NCI-H146 treated with DMSO at 0.1 percent for 48 hours (cell line): Measurements from ENCODE around the gene UGT2B15.
"Not testable (repeated sequence)": the region's sequence is repeated elsewhere in the genome, so short reads cannot be mapped to it uniquely, and the experiment has no call there.

Source experiments
- DNase-seq: peaks from one replicate; lab custom pipeline; 2025; ENCODE audit not compliant: unreplicated experiment; lab: John Stamatoyannopoulos, UW

UGT2B15 gene

DNA sequence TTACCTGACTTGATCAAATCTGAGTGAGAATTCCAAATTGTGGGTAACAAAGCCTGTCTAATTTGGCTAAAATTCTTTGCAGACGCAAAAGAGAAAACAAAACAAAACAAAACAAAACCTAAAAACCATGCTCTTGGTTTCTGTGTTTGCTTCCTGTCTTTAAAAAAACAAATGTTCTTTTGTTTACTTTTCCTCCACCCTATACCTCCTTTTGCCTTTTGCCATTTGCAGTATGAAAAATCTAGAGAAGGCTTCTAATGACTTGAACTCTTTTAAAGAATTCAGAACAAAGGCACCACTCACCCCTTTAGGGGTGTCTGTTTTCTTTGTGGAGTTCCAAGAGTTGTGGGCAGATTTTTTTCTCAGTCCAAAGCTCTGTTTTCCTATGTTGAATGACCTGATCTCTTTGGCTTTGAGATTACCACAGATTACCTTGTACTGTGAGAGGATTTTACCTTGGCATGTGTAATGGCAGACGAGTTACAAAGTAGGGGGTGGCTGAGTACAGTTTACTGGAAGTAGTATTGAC lies 13.9 kb downstream of the UGT2B15 start:
- DNase-seq, result not testable (repeated sequence)

DNA sequence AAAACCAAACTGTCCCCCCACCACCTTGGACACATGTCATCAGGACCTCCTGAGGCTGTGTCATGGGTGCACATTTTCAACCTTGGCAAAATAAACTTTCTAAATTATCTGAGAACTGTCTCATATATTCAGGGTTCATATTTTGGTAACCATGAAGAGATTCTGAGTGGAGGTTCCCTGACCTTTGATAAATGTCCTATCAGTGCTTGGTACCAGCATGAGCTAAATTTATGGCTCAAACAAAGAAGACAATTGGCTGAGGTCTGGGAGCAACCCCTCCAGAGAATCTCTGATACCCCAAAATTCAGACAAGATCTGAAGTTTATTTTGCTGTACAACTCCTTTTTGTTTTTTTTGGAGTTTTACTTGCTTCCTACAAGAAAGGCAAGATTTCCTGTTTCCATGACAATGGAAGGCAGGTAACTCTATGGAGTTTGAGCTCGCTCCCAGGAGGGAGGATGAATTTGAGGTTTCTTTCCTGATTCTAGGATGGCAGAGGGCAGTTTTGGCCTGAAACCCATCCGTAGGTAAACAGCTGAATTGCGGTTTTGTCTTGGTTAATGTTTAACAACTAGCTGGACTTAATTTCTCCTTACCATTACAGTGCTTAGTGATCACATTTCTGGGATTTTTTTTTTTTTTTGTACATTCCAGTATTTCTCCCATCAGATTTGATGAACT lies 14.5 kb downstream of the UGT2B15 start:
- no peak for DNase-seq

DNA sequence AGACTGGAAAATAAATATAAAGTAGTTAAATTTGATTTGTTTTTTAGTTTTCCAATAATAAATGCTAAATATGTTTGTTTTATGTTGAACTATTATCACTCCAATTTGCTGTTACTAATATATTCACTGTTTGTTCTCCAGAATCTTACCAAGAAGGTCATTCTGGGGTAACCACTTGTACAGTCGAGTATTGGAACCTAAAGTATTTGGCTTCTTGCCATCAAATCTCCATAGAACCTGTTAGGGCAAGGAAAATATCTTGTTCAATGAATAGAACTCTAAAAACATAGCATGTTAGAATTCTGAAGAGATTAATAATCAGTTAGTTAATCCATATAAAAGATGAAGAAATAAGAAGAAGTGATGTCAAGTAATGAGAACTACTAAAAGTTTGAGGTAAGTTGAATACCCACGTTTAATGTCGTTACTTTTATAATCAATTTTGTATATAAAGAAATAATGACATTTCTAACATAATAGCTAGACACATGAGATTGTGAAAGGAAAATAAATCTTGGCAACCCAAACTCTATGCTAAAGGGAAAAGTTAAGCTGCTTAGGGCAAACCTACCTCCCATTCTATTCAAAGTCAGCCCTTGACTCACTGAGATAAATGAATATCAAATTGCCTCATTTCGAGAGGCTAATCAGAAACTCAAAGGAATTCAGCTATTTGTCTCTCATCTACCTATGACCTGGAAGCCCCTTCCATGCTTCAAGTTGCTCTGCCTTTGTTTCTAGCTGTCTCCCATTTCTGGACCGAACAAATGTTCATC lies 15.3 kb downstream of the UGT2B15 start:
- no peak for DNase-seq

DNA sequence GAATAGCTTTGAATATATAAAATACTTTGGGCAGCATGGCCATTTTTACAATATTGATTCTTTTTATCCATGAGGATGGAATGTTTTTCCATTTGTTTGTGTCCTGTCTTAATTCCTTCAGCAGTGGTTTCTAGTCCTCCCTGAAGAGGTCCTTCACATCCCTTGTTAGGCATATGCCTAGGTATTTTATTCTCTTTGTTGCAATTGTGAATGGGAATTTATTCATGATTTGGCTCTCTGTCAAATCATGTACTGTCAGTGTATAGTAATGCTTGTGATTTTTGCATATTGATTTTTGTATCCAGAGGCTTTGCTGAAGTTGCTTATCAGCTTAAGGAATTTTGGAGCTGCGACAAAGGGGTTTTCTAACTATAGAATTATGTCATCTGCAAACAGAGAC lies 18.5 kb downstream of the UGT2B15 start:
- no peak for DNase-seq

DNA sequence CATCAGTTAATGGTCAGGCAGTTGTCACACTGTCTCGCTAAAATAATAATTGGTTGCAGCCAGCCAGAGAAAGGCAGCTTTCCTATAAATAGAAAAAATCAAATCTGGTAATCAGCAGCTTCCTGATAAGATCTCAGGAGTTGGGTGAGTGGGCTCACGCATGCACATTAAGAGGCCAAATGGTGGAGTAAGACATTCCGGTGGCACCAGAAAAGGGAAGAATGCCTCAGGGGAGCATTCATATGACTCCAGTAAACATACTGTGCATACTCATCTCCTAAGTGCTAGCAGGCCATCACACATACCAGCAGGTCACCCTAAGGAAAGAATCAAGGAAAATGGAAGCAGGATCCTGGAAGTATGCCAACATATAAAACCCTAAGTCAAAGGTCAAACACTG lies 40.1 kb downstream of the UGT2B15 start:
- no peak for DNase-seq

DNA sequence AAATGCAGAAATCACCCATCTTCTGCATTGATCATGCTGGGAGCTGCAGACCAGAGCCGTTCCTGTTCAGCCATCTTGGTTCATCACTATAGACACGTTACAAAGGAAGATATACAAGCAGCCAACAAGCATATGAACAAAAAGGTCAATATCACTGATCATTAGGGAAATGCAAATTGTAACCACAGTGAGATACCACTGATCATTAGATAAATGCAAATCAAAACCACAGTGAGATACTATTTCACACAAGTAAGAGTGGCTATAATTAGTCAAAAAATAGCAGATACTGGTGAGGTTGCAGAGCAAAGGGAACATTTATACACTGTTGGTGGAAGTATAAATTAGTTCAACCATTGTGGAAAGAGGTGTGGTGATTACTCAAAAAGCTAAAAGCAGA lies 47.7 kb downstream of the UGT2B15 start:
- not testable (repeated sequence) for DNase-seq

DNA sequence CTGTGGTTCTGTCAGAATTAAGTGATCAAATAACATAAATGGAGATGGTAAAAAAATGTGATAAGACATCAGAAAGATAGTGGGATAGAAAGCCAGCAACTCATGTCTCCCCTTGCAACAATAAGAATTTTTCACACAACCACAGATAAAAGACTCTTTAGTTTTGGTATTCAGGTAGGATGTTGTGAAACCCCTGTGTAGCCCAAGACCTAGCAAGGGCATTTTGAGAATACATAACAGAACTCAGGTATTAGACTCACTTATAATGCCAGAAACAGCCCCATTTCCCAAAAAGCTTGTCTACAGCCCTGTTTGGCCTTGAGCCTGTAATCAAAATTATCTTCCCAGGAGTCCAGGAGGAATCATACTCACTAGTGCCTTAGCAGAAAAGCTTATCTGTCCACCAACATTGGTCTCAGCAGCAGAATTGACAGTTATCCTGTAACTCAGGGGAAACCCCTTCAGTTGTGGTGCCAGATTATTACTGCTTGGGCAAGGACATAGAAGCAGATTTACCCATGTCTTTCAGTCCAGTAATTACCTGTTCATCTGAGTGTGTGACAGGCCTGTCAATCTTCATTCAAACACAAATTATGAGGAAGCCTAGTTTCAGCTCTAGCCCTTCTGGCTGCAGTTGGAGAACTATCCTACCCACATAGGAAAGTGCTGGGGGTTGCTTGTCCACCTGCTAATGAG lies 53.3 kb downstream of the UGT2B15 start:
- no peak for DNase-seq

DNA sequence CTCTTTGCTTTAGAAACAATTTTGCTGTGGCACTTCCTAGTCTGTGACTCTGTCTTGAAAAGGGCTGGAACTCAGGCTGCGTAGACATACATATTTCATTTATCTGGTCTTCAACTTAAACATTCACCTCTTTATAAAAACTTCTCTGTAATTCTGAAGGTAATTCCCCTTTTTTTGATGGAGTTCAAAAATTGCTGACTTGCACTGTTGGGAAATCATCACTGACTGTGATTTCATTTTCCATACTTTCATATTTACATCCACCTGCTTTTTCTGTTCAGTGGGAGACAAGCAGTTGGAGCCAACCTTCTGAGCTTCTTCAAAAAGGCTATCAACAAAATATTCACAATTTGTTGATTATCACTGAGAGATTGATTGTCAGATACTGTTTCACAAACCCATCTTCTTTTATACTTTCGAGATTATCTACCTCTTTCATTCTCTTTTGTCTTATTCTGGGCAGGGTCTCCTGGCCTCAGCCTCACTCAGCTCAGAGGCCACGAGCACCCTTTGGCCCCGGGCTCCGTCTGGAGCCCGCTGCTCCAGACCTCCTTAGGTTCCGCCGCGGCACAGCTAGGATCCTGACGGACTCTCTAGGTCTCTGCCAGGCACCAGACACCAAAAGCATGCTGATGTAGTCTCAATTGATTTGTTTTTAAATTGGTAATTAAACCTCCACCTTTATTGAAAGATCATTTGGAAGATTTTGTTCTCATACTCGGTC lies 54.6 kb downstream of the UGT2B15 start:
- no peak for DNase-seq

DNA sequence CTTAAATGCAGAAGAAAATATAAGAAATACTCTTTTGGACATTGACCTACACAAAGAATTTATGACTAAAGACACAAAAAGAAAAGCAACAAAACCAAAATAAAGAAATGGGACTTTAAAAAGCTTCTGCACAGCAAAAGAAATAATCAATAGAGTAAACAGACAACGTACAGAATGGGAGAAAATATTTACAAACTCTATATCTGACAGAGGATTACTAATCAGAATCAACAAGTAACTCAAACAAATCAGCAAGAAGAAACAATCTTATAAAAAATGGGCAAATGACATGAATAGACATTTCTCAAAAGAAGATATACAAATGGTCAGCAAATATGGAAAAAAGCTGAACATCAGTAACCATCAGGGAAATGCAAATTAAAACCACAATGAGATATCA lies 56.7 kb downstream of the UGT2B15 start:
- DNase-seq, result no peak

DNA sequence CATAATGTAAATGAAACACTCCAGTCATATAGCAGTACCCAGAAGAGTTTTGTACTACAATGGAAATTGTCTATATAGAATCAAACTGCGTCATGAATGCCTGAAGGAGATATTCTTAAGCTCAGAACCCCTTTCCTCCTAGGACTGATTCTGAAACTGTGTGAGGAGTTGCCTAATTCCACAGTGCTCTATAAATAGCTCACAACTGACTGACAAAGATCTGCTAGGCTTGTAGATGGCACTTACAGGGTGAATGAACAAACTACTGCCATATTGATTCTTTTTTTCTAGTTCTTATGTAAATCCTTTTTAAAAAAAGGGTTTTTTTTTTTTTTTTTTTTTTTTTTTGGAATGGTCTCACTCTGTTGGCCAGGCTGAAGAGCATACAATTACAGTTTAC lies 64.2 kb downstream of the UGT2B15 start:
- no peak for DNase-seq

DNA sequence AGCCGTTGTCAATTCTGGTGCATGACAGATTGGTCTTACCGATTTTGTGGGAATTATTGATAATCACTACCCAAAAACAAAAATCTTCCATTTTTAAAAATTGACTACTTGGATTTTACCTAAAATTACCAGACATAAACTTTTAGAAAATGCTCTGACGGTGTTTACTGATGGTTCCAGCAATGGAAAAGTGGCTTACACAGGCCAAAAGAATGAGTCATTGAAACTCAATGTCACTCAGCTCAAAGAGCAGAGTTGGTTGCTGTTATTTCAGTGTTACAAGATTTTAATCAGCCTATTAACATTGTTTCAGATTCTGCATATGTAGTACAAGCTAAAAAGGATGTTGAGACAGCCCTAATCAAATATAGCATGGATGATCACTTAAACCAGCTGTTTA lies 71.3 kb downstream of the UGT2B15 start:
- DNase-seq, result no peak

DNA sequence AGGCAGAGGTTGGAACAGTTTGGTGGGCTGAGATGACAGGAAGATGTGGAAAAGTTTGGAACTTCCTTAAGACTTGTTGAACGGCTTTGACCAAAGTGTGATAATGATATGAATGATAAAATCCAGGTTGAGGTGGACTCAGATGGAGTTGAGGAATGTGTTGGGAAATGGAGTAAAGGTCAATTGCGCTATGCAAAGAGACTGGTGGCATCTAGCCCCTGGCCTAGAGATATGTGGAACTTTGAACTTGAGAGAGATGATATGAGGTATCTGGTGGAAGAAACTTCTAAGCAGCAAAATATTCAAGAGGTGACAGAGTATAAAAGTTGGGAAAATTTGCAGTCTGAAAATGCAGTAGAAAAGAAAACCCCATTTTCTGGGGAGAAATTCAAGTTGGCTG lies 73.0 kb downstream of the UGT2B15 start:
- no peak for DNase-seq
